GM23338 (cell line): Measurements from ENCODE around the gene LRRFIP2. TPM values are rescaled to one million over a fixed set of nuclear protein-coding genes. Genes with fewer than 3 reads are reported as not detected.

Experiments used
- ATAC-seq: fragments of 200-7000 bp; cut with Tn5 transposase; 3 replicates; pipeline ENCODE4 v1.9.1; 2020
- DNase-seq: peaks from one replicate; pipeline ENCODE4 v3.0.0-alpha.2; 2015; ENCODE audit warnings: low spot score
- H2AFZ ChIP-seq: fragments of 200-600 bp; sonication (generic); 2 replicates; pipeline ENCODE4 v1.8.0; 2016; ENCODE audit warnings: antibody characterized with exemption, mild to moderate bottlenecking, moderate library complexity
- H3F3A ChIP-seq: fragments of 200-600 bp; sonication (generic); replicated peaks from 2 replicates; pipeline ENCODE4 v1.8.0; 2017; ENCODE audit warnings: antibody characterized with exemption, mixed run types, low read depth
- H3K27ac ChIP-seq: fragments of 200-600 bp; sonication (generic); 2 replicates; pipeline ENCODE4 v1.6.1; 2016; ENCODE audit warnings: low read depth
- H3K27me3 ChIP-seq: fragments of 200-600 bp; sonication (generic); 2 replicates; pipeline ENCODE4 v1.8.0; 2016; ENCODE audit warnings: mild to moderate bottlenecking, mixed run types, moderate library complexity; ENCODE audit not compliant: insufficient read depth
- H3K36me3 ChIP-seq: fragments of 200-600 bp; sonication (generic); 2 replicates; pipeline ENCODE4 v1.8.0; 2016; ENCODE audit warnings: mild to moderate bottlenecking; ENCODE audit not compliant: insufficient read depth
- H3K4me1 ChIP-seq: fragments of 200-600 bp; sonication (generic); 2 replicates; pipeline ENCODE4 v1.8.0; 2016; ENCODE audit warnings: mild to moderate bottlenecking, moderate library complexity; ENCODE audit not compliant: insufficient read depth
- H3K4me2 ChIP-seq: fragments of 200-600 bp; sonication (generic); 2 replicates; pipeline ENCODE4 v1.7.1; 2017; ENCODE audit warnings: mixed run types
- H3K4me3 ChIP-seq: fragments of 200-600 bp; sonication (generic); 2 replicates; pipeline ENCODE4 v1.6.1; 2016; ENCODE audit warnings: mixed run types
- H3K79me2 ChIP-seq: fragments of 200-600 bp; sonication (generic); replicated peaks from 2 replicates; pipeline ENCODE4 v1.8.0; 2017; ENCODE audit warnings: mild to moderate bottlenecking; ENCODE audit not compliant: insufficient read depth
- H3K9me2 ChIP-seq: fragments of 200-600 bp; sonication (generic); 2 replicates; pipeline ENCODE4 v1.8.0; 2017; ENCODE audit not compliant: insufficient read depth
- H4K20me1 ChIP-seq: fragments of 200-600 bp; sonication (generic); replicated peaks from 2 replicates; pipeline ENCODE4 v1.8.0; 2017; ENCODE audit warnings: mild to moderate bottlenecking; ENCODE audit not compliant: insufficient read depth
- H3K27ac Mint-ChIP-seq: 2 replicates; pipeline ENCODE4 v1.8.0; 2020; ENCODE audit warnings: inconsistent platforms, mild to moderate bottlenecking, moderate library complexity, mixed read lengths
- H3K27me3 Mint-ChIP-seq: 3 replicates; pipeline ENCODE4 v1.8.0; 2022; ENCODE audit warnings: low read depth, mild to moderate bottlenecking, moderate library complexity, mixed read lengths, inconsistent platforms; ENCODE audit not compliant: insufficient read depth, poor library complexity
- H3K36me3 Mint-ChIP-seq: 3 replicates; pipeline ENCODE4 v1.8.0; 2021; ENCODE audit warnings: low read depth, mild to moderate bottlenecking, inconsistent platforms, moderate library complexity, mixed read lengths
- H3K4me1 Mint-ChIP-seq: 3 replicates; pipeline ENCODE4 v1.8.0; 2020; ENCODE audit warnings: mild to moderate bottlenecking, inconsistent platforms, mixed read lengths
- H3K4me3 Mint-ChIP-seq: 3 replicates; pipeline ENCODE4 v1.8.0; 2021; ENCODE audit warnings: moderate library complexity, mild to moderate bottlenecking, inconsistent platforms, mixed read lengths
- H3K9me3 Mint-ChIP-seq: 3 replicates; pipeline ENCODE4 v1.8.0; 2020; ENCODE audit warnings: moderate library complexity, mild to moderate bottlenecking, inconsistent platforms, mixed read lengths
- CREB1 ChIP-seq: fragments of 250-450 bp; sonication (Bioruptor Pico); IDR thresholded peaks from 2 replicates; pipeline ENCODE4 v1.5.0; 2020; ENCODE audit warnings: low read depth, mild to moderate bottlenecking, moderate library complexity
- CTCF ChIP-seq, 2 experiments: fragments of 200-600 bp in 1 of 2; sonication (generic) in 1 of 2; conservative IDR thresholded peaks; 2 replicates each; pipeline versions ENCODE4 v1.5.1 to v1.6.1; 2016 to 2017; ENCODE audit warnings: antibody characterized with exemption in 2 of 2, low read depth in 2 of 2, mild to moderate bottlenecking in 2 of 2, moderate library complexity in 1 of 2
- ETS1 ChIP-seq: IDR thresholded peaks from 2 replicates; pipeline ENCODE4 v1.6.1; 2016; ENCODE audit warnings: antibody characterized with exemption
- EZH2 ChIP-seq: fragments of 200-600 bp; sonication (generic); IDR thresholded peaks from one replicate; pipeline ENCODE4 v1.8.0; 2017; ENCODE audit warnings: antibody characterized with exemption, mild to moderate bottlenecking, low read depth; ENCODE audit not compliant: unreplicated experiment
- EZH2phosphoT487 ChIP-seq: fragments of 200-600 bp; sonication (generic); IDR thresholded peaks from one replicate; pipeline ENCODE4 v1.8.1; 2018; ENCODE audit warnings: antibody characterized with exemption; ENCODE audit not compliant: unreplicated experiment
- JUNB ChIP-seq: IDR thresholded peaks from one replicate; pipeline ENCODE4 v1.6.1; 2016; ENCODE audit warnings: antibody characterized with exemption; ENCODE audit not compliant: unreplicated experiment
- NANOG ChIP-seq: IDR thresholded peaks from 2 replicates; pipeline ENCODE4 v1.6.1; 2016; ENCODE audit warnings: antibody characterized with exemption, borderline replicate concordance
- POLR2AphosphoS5 ChIP-seq: IDR thresholded peaks from 2 replicates; pipeline ENCODE4 v1.6.1; 2016; ENCODE audit warnings: antibody characterized with exemption, low read depth
- REST ChIP-seq: IDR thresholded peaks from one replicate; pipeline ENCODE4 v1.6.1; 2018; ENCODE audit warnings: antibody characterized with exemption; ENCODE audit not compliant: unreplicated experiment
- STAT1 ChIP-seq: IDR thresholded peaks from one replicate; pipeline ENCODE4 v1.6.1; 2016; ENCODE audit warnings: antibody characterized with exemption; ENCODE audit not compliant: unreplicated experiment
- ZNF114 ChIP-seq: fragments of 250-450 bp; sonication (Bioruptor Pico); IDR thresholded peaks from 2 replicates; pipeline ENCODE4 v1.5.0; 2020; ENCODE audit warnings: mild to moderate bottlenecking, moderate library complexity
- ZNF331 ChIP-seq: fragments of 250-450 bp; sonication (Bioruptor Pico); IDR thresholded peaks from 2 replicates; pipeline ENCODE4 v1.5.0; 2020; ENCODE audit warnings: low read depth, mild to moderate bottlenecking, moderate library complexity
- ZNF462 ChIP-seq: fragments of 250-450 bp; sonication (Bioruptor Pico); IDR thresholded peaks from 2 replicates; pipeline ENCODE4 v1.5.0; 2020; ENCODE audit warnings: mild to moderate bottlenecking, moderate library complexity
- polyA plus RNA-seq: library from polyadenylated mRNA; unstranded; fragments of >200 nt; fragmentation: Nextera tagmentation; extraction: Ambion mirVana; gene quantifications from 2 replicates; pipeline ENCODE4 v1.2.1, GENCODE V29; 2016
- total RNA-seq: library from RNA; depleted of rRNA; stranded (reverse); fragments of >200 nt; shearing (Covaris generic); gene quantifications from 2 replicates; pipeline ENCODE4 v1.2.3, GENCODE V29; 2014

LRRFIP2 gene
- total and polyA plus RNA-seq, 2 experiments from 2014 or later, result 20.3 to 29.0 TPM

GRCh38 chr3:37118163-37118562 is 56.2 kb downstream of the LRRFIP2 start (continued):
- no peak for TF ChIP-seq ETS1
- TF ChIP-seq ZNF114 (CRISPR knock-in tag), result no peak
- TF ChIP-seq CTCF (conservative IDR thresholded peaks at IDR 0.05; ENCODE audit: low read depth in 2 of 2), result no peak
- TF ChIP-seq EZH2, result no peak
- TF ChIP-seq POLR2AphosphoS5, result no peak
- TF ChIP-seq NANOG, result no peak
- TF ChIP-seq ZNF331 (CRISPR knock-in tag), result no peak
- TF ChIP-seq REST, result no peak
- TF ChIP-seq CREB1 (CRISPR knock-in tag), result no peak

GRCh38 chr3:37117548-37117947 is 56.8 kb downstream of the LRRFIP2 start:
- H3F3A ChIP-seq, result no peaks in the 10 kb centered on the region
- no peaks in the 10 kb centered on the region for H3K27me3 ChIP-seq
- H3K4me2 ChIP-seq, result no peak overlapping the region
- no peaks in the 10 kb centered on the region for H3K4me1 ChIP-seq
- no peaks in the 10 kb centered on the region for H3K27me3 Mint-ChIP-seq
- no peaks in the 10 kb centered on the region for H3K79me2 ChIP-seq
- no peak overlapping the region for H3K27ac ChIP-seq
- H3K4me3 Mint-ChIP-seq, result no peak overlapping the region
- no peaks in the 10 kb centered on the region for H4K20me1 ChIP-seq
- H3K36me3 ChIP-seq, result no peaks in the 10 kb centered on the region
- no peak overlapping the region for H3K27ac Mint-ChIP-seq
- no peaks in the 10 kb centered on the region for H3K9me3 Mint-ChIP-seq
- H3K36me3 Mint-ChIP-seq, result no peaks in the 10 kb centered on the region
- no peak overlapping the region for H3K4me3 ChIP-seq
- H3K4me1 Mint-ChIP-seq, result peaks cover 3% of the 10 kb centered on the region; the same call in 2 of the 3 replicates
- ATAC-seq, result no peak
- DNase-seq, result no peak
- no peaks in the 10 kb centered on the region for H3K9me2 ChIP-seq
- H2AFZ ChIP-seq, result no peak overlapping the region
- TF ChIP-seq STAT1 (no peak), ZNF114 (CRISPR knock-in tag) (no peak), ZNF462 (CRISPR knock-in tag) (no peak), NANOG (no peak), JUNB (no peak), CREB1 (CRISPR knock-in tag) (no peak), EZH2phosphoT487 (no peak), ZNF331 (CRISPR knock-in tag) (no peak), POLR2AphosphoS5 (no peak)
